ENCODE results near the gene ITGBL1. TPM values are rescaled to one million over a fixed set of nuclear protein-coding genes. Genes with fewer than 3 reads are reported as not detected.

ITGBL1 gene
- total RNA-seq, 1 experiment from 2014 or later, result not detected

GRCh38 chr13:101596803-101597202 is 144.3 kb downstream of the ITGBL1 start:
- intact Hi-C loops (cut with micrococcal nuclease; ENCODE audit: unreplicated experiment), result no loop called here
- Mint-ChIP-seq H3K4me3 (ENCODE audit: low read depth, unreplicated experiment) (no peak overlapping the region), H3K9me3 (ENCODE audit: low read depth, unreplicated experiment) (no peaks in the 10 kb centered on the region), H3K36me3 (ENCODE audit: insufficient read depth, unreplicated experiment) (no peaks in the 10 kb centered on the region), H3K27ac (ENCODE audit: unreplicated experiment) (no peak overlapping the region), H3K4me1 (ENCODE audit: low read depth, unreplicated experiment) (no peaks in the 10 kb centered on the region), H3K27me3 (ENCODE audit: unreplicated experiment) (no peaks in the 10 kb centered on the region)
- CTCF ChIA-PET, result no interaction called here
- no peak for DNase-seq
- no TSS peak for BruUV-seq (replicated peaks)
- no peak for TF ChIP-seq CTCF (IDR thresholded peaks at IDR 0.05; ENCODE audit: unreplicated experiment)

- Mint-ChIP-seq H3K27ac (ENCODE audit: unreplicated experiment) (no peak overlapping the region), H3K27me3 (ENCODE audit: unreplicated experiment) (no peaks in the 10 kb centered on the region), H3K36me3 (ENCODE audit: insufficient read depth, unreplicated experiment) (no peaks in the 10 kb centered on the region), H3K9me3 (ENCODE audit: low read depth, unreplicated experiment) (no peaks in the 10 kb centered on the region), H3K4me1 (ENCODE audit: low read depth, unreplicated experiment) (no peaks in the 10 kb centered on the region), H3K4me3 (ENCODE audit: low read depth, unreplicated experiment) (no peak overlapping the region)
- intact Hi-C loops (cut with micrococcal nuclease; ENCODE audit: unreplicated experiment), result no loop called here
- TF ChIP-seq CTCF (IDR thresholded peaks at IDR 0.05; ENCODE audit: unreplicated experiment), result no peak
- BruUV-seq (replicated peaks), result no TSS peak
- CTCF ChIA-PET, result no interaction called here
- DNase-seq, result no peak
Observed at GRCh38 chr13:101611491-101612475, 159.3 kb downstream of the ITGBL1 start.

DNA sequence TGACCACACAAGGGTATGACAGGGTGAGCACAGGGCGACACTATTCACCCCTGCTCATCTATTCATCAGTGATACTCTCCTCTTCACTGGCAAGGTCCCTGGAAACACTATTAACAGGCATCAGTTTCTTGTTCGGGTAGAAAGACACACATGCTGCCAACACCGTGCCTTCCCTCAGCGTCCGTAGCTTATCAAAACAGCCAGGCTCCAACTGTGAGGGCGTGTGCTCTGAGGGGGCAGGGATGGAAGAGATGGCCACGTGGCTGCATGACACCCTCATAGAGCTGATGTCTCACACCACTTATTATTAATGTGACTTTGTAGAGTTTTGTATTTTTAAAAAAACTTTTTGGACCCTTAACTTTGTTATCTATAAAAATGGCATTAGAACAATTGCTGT is 160.3 kb downstream of the ITGBL1 start:
- no peak overlapping the region for H3K27ac Mint-ChIP-seq (ENCODE audit: unreplicated experiment)
- CTCF ChIA-PET, result no interaction called here
- no peaks in the 10 kb centered on the region for H3K4me1 Mint-ChIP-seq (ENCODE audit: low read depth, unreplicated experiment)
- DNase-seq, result no peak
- BruUV-seq (replicated peaks), result no TSS peak
- H3K4me3 Mint-ChIP-seq (ENCODE audit: low read depth, unreplicated experiment), result no peak overlapping the region
- intact Hi-C loops (cut with micrococcal nuclease; ENCODE audit: unreplicated experiment), result no loop called here
- H3K9me3 Mint-ChIP-seq (ENCODE audit: low read depth, unreplicated experiment), result no peaks in the 10 kb centered on the region
- H3K27me3 Mint-ChIP-seq (ENCODE audit: unreplicated experiment), result no peaks in the 10 kb centered on the region
- TF ChIP-seq CTCF (IDR thresholded peaks at IDR 0.05; ENCODE audit: unreplicated experiment), result no peak
- H3K36me3 Mint-ChIP-seq (ENCODE audit: insufficient read depth, unreplicated experiment), result no peaks in the 10 kb centered on the region

DNA sequence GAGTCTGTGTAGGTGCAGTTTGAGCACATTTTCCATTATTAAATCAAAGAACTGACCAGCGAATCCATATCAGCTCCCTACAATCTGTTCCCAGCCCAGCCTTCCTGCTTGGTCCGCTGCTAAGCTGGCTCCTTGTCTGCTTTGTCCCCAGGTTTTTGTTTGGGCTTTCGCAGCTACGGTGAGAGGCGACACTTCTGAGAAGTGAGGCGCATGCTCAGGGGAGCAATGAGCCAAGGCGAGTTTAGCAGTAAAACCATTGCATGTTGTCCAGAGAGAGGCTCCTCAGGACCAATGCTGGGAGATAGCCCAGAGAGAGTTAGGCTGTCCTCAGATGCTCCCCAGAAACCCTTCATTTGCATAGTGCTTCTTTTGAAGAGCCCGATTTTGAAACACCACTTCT is 162.0 kb downstream of the ITGBL1 start:
- H3K27me3 Mint-ChIP-seq (ENCODE audit: unreplicated experiment), result no peaks in the 10 kb centered on the region
- TF ChIP-seq CTCF (IDR thresholded peaks at IDR 0.05; ENCODE audit: unreplicated experiment), result no peak
- H3K9me3 Mint-ChIP-seq (ENCODE audit: low read depth, unreplicated experiment), result no peaks in the 10 kb centered on the region
- BruUV-seq (replicated peaks), result no TSS peak
- no peaks in the 10 kb centered on the region for H3K4me1 Mint-ChIP-seq (ENCODE audit: low read depth, unreplicated experiment)
- DNase-seq, result no peak
- CTCF ChIA-PET, result no interaction called here
- no peak overlapping the region for H3K27ac Mint-ChIP-seq (ENCODE audit: unreplicated experiment)
- no peaks in the 10 kb centered on the region for H3K36me3 Mint-ChIP-seq (ENCODE audit: insufficient read depth, unreplicated experiment)
- H3K4me3 Mint-ChIP-seq (ENCODE audit: low read depth, unreplicated experiment), result no peak overlapping the region
- intact Hi-C loops (cut with micrococcal nuclease; ENCODE audit: unreplicated experiment), result no loop called here

Measured in Calu3 (cell line).